GM23338 (cell line): ENCODE measurements around the gene TNNI2.
"Not testable (repeated sequence)": the region's sequence is repeated elsewhere in the genome, so short reads cannot be mapped to it uniquely, and the experiment has no call there.

Source experiments
- CTCF ChIP-seq, 2 experiments: fragments of 200-600 bp in 1 of 2; sonication (generic) in 1 of 2; conservative IDR thresholded peaks; 2 replicates each; pipeline versions ENCODE4 v1.5.1 to v1.6.1; 2016 to 2017; ENCODE audit warnings: antibody characterized with exemption in 2 of 2, low read depth in 2 of 2, mild to moderate bottlenecking in 2 of 2, moderate library complexity in 1 of 2
- EZH2 ChIP-seq: fragments of 200-600 bp; sonication (generic); IDR thresholded peaks from one replicate; pipeline ENCODE4 v1.8.0; 2017; ENCODE audit warnings: antibody characterized with exemption, mild to moderate bottlenecking, low read depth; ENCODE audit not compliant: unreplicated experiment
- EZH2phosphoT487 ChIP-seq: fragments of 200-600 bp; sonication (generic); IDR thresholded peaks from one replicate; pipeline ENCODE4 v1.8.1; 2018; ENCODE audit warnings: antibody characterized with exemption; ENCODE audit not compliant: unreplicated experiment
- JUNB ChIP-seq: IDR thresholded peaks from one replicate; pipeline ENCODE4 v1.6.1; 2016; ENCODE audit warnings: antibody characterized with exemption; ENCODE audit not compliant: unreplicated experiment
- POLR2AphosphoS5 ChIP-seq: IDR thresholded peaks from 2 replicates; pipeline ENCODE4 v1.6.1; 2016; ENCODE audit warnings: antibody characterized with exemption, low read depth
- REST ChIP-seq: IDR thresholded peaks from one replicate; pipeline ENCODE4 v1.6.1; 2018; ENCODE audit warnings: antibody characterized with exemption; ENCODE audit not compliant: unreplicated experiment
- ZNF114 ChIP-seq: fragments of 250-450 bp; sonication (Bioruptor Pico); IDR thresholded peaks from 2 replicates; pipeline ENCODE4 v1.5.0; 2020; ENCODE audit warnings: mild to moderate bottlenecking, moderate library complexity
- ZNF331 ChIP-seq: fragments of 250-450 bp; sonication (Bioruptor Pico); IDR thresholded peaks from 2 replicates; pipeline ENCODE4 v1.5.0; 2020; ENCODE audit warnings: low read depth, mild to moderate bottlenecking, moderate library complexity

- not testable (repeated sequence) for TF ChIP-seq CTCF (conservative IDR thresholded peaks at IDR 0.05; ENCODE audit: low read depth in 2 of 2); EZH2; REST; POLR2AphosphoS5; EZH2phosphoT487; ZNF114; JUNB; ZNF331 (CRISPR knock-in tag)
Observed at GRCh38 chr11:1875851-1876301, 37.1 kb downstream of the TNNI2 start.
